ENCODE measurements around the gene DZANK1.

Gene DZANK1

GRCh38 chr20:18427214-18427613 lies 39.6 kb downstream of the DZANK1 start:
- no peak overlapping the region for H3K4me2 ChIP-seq
- no peak for TF ChIP-seq Cebpa-rat (IDR thresholded peaks at IDR 0.05)

GRCh38 chr20:18421608-18422007 lies 45.2 kb downstream of the DZANK1 start:
- Histone ChIP-seq H3K9ac (no peak overlapping the region), H3K4me1 (no peaks in the 10 kb centered on the region), H3K9me3 (replicated peaks in 1 of 11) (no peaks in the 10 kb centered on the region), H3K4me2 (no peak overlapping the region), H4K20me1 (no peaks in the 10 kb centered on the region), H3K4me3 (no peak overlapping the region), H3K36me3 (no peaks in the 10 kb centered on the region), H3K27me3 (no peaks in the 10 kb centered on the region), H3K27ac (no peak overlapping the region)
- no peak for TF ChIP-seq Cebpa-rat (IDR thresholded peaks at IDR 0.05)

More at GRCh38 chr20:18427214-18427613, 39.6 kb downstream of the DZANK1 start:
- H4K20me1 ChIP-seq = no peaks in the 10 kb centered on the region
- H3K4me1 ChIP-seq = no peaks in the 10 kb centered on the region
- no peak overlapping the region for H3K9ac ChIP-seq
- H3K36me3 ChIP-seq = no peaks in the 10 kb centered on the region
- no peaks in the 10 kb centered on the region for H3K27me3 ChIP-seq
- H3K9me3 ChIP-seq (replicated peaks in 1 of 11) = no peaks in the 10 kb centered on the region
- H3K4me3 ChIP-seq = no peak overlapping the region
- H3K27ac ChIP-seq = no peak overlapping the region

GRCh38 chr20:18416486-18416885 lies 50.3 kb downstream of the DZANK1 start:
- Histone ChIP-seq H3K4me1 (peaks cover 0 to 20% (median 4%) of the 10 kb centered on the region in 10 experiments; a peak in 10 of 20 replicates), H3K4me3 (no peak overlapping the region), H3K9ac (no peak overlapping the region), H3K27ac (no peak overlapping the region), H3K4me2 (no peak overlapping the region), H3K27me3 (no peaks in the 10 kb centered on the region), H3K36me3 (no peaks in the 10 kb centered on the region), H4K20me1 (no peaks in the 10 kb centered on the region), H3K9me3 (replicated peaks in 1 of 11) (no peaks in the 10 kb centered on the region)
- no peak for TF ChIP-seq Cebpa-rat (IDR thresholded peaks at IDR 0.05)

- no peak overlapping the region for H3K4me2 ChIP-seq
- H3K36me3 ChIP-seq = no peaks in the 10 kb centered on the region
- H3K4me1 ChIP-seq = peaks cover 0 to 20% (median 4%) of the 10 kb centered on the region in 10 experiments; a peak in 10 of 20 replicates
- H4K20me1 ChIP-seq = no peaks in the 10 kb centered on the region
- no peak overlapping the region for H3K4me3 ChIP-seq
- no peaks in the 10 kb centered on the region for H3K9me3 ChIP-seq (replicated peaks in 1 of 11)
- no peak for TF ChIP-seq Cebpa-rat (IDR thresholded peaks at IDR 0.05)
- no peaks in the 10 kb centered on the region for H3K27me3 ChIP-seq
- H3K9ac ChIP-seq = no peak overlapping the region
- H3K27ac ChIP-seq = no peak overlapping the region
These were observed 52.7 kb downstream of the DZANK1 start for GRCh38 chr20:18414140-18414539.

- Histone ChIP-seq H3K36me3 (no peaks in the 10 kb centered on the region), H4K20me1 (no peaks in the 10 kb centered on the region), H3K4me3 (no peak overlapping the region), H3K9ac (peak overlapping the region in 4 of 11 experiments; percentile 12 to 55 (median 36); a peak in 4 of 22 replicates), H3K4me2 (peak overlapping the region in 3 of 11 experiments; percentile 28 to 70 (median 54); a peak in 6 of 22 replicates), H3K27ac (peak overlapping the region in 5 of 11 experiments; percentile 3 to 63 (median 18); a peak in 6 of 22 replicates), H3K9me3 (replicated peaks in 1 of 11) (no peaks in the 10 kb centered on the region), H3K27me3 (no peaks in the 10 kb centered on the region), H3K4me1 (peaks cover 0 to 20% (median 4%) of the 10 kb centered on the region in 10 experiments; a peak in 10 of 20 replicates)
- no peak for TF ChIP-seq Cebpa-rat (IDR thresholded peaks at IDR 0.05)
These were observed 54.5 kb downstream of the DZANK1 start for GRCh38 chr20:18412221-18412901.

- no peak overlapping the region for H3K27ac ChIP-seq
- no peak for TF ChIP-seq Cebpa-rat (IDR thresholded peaks at IDR 0.05)
- H4K20me1 ChIP-seq = no peaks in the 10 kb centered on the region
- H3K36me3 ChIP-seq = peaks cover 0 to 25% (median 3%) of the 10 kb centered on the region in 11 experiments; a peak in 4 of 22 replicates
- no peak overlapping the region for H3K4me2 ChIP-seq
- H3K27me3 ChIP-seq = no peaks in the 10 kb centered on the region
- peaks cover 0 to 6% (median 0%) of the 10 kb centered on the region in 10 experiments; a peak in 1 of 20 replicates for H3K4me1 ChIP-seq
- no peak overlapping the region for H3K4me3 ChIP-seq
- H3K9me3 ChIP-seq (replicated peaks in 1 of 11) = peaks cover 7 to 29% (median 11%) of the 10 kb centered on the region in 11 experiments; a peak in 17 of 22 replicates
- no peak overlapping the region for H3K9ac ChIP-seq
These were observed 61.0 kb downstream of the DZANK1 start for GRCh38 chr20:18405826-18406225.

- Histone ChIP-seq H3K27me3 (no peaks in the 10 kb centered on the region), H3K4me1 (peaks cover 0 to 6% (median 0%) of the 10 kb centered on the region in 10 experiments; a peak in 1 of 20 replicates), H3K27ac (no peak overlapping the region), H3K9ac (no peak overlapping the region), H3K4me2 (peak overlapping the region in 2 of 11 experiments; percentile 1 to 4; a peak in 1 of 22 replicates), H3K4me3 (no peak overlapping the region), H3K36me3 (peaks cover 0 to 30% (median 3%) of the 10 kb centered on the region in 11 experiments; a peak in 4 of 22 replicates), H3K9me3 (replicated peaks in 1 of 11) (peaks cover 7 to 29% (median 11%) of the 10 kb centered on the region in 11 experiments; a peak in 17 of 22 replicates), H4K20me1 (no peaks in the 10 kb centered on the region)
- TF ChIP-seq Cebpa-rat (IDR thresholded peaks at IDR 0.05) = no peak
These were observed 62.7 kb downstream of the DZANK1 start for GRCh38 chr20:18404172-18404571.

- H3K4me2 ChIP-seq = no peak overlapping the region
- H3K36me3 ChIP-seq = peaks cover 0 to 32% (median 3%) of the 10 kb centered on the region in 11 experiments; a peak in 5 of 22 replicates
- peaks cover 7 to 29% (median 11%) of the 10 kb centered on the region in 11 experiments; a peak in 17 of 22 replicates for H3K9me3 ChIP-seq (replicated peaks in 1 of 11)
- no peak overlapping the region for H3K9ac ChIP-seq
- TF ChIP-seq Cebpa-rat (IDR thresholded peaks at IDR 0.05) = no peak
- peaks cover 0 to 6% (median 0%) of the 10 kb centered on the region in 10 experiments; a peak in 1 of 20 replicates for H3K4me1 ChIP-seq
- H3K27me3 ChIP-seq = no peaks in the 10 kb centered on the region
- no peaks in the 10 kb centered on the region for H4K20me1 ChIP-seq
- H3K4me3 ChIP-seq = no peak overlapping the region
- H3K27ac ChIP-seq = no peak overlapping the region
These were observed 63.6 kb downstream of the DZANK1 start for GRCh38 chr20:18403269-18403668.

- Histone ChIP-seq H3K36me3 (peaks cover 0 to 28% (median 0%) of the 10 kb centered on the region in 11 experiments; a peak in 4 of 22 replicates), H3K9me3 (replicated peaks in 1 of 11) (peaks cover 7 to 29% (median 11%) of the 10 kb centered on the region in 11 experiments; a peak in 17 of 22 replicates), H3K9ac (no peak overlapping the region), H3K4me3 (no peak overlapping the region), H4K20me1 (no peaks in the 10 kb centered on the region), H3K4me2 (no peak overlapping the region), H3K27ac (no peak overlapping the region), H3K27me3 (no peaks in the 10 kb centered on the region), H3K4me1 (peaks cover 0 to 6% (median 0%) of the 10 kb centered on the region in 10 experiments; a peak in 1 of 20 replicates)
- TF ChIP-seq Cebpa-rat (IDR thresholded peaks at IDR 0.05) = no peak
These were observed 65.5 kb downstream of the DZANK1 start for GRCh38 chr20:18401305-18401704.
